HTERT RPE-1 (cell line): ENCODE results near the gene SEMA6A.
"Not testable (repeated sequence)": the region's sequence is repeated elsewhere in the genome, so short reads cannot be mapped to it uniquely, and the experiment has no call there.

Experiments
- in situ Hi-C: fragments of 300-500 bp; cut with MboI; formaldehyde crosslinking; loops from 4 replicates; pipeline ENCODE4 v1.14.3; 2020; ENCODE audit warnings: low sequenced_read_pairs

SEMA6A gene

DNA sequence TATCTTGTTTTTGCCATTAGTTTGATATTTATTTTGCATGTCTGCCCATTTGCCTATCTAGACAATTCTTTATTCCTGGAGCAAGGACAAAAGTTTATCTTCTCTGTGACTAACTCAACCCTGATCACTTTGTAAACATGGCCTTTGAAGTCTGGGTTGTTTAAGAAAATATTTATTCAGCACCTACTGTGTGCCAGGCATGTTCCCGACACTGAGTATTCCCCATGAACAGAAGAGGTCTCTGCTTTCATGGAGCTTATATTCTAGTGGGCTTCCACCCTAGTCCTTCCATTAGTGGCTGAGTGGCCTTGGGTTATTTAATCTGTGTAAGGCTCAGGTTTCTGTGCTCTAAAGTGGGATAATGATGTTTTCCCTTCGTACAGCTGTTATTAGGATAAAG, 49.7 kb downstream of the SEMA6A start:
- in situ Hi-C loops: no loop called here

DNA sequence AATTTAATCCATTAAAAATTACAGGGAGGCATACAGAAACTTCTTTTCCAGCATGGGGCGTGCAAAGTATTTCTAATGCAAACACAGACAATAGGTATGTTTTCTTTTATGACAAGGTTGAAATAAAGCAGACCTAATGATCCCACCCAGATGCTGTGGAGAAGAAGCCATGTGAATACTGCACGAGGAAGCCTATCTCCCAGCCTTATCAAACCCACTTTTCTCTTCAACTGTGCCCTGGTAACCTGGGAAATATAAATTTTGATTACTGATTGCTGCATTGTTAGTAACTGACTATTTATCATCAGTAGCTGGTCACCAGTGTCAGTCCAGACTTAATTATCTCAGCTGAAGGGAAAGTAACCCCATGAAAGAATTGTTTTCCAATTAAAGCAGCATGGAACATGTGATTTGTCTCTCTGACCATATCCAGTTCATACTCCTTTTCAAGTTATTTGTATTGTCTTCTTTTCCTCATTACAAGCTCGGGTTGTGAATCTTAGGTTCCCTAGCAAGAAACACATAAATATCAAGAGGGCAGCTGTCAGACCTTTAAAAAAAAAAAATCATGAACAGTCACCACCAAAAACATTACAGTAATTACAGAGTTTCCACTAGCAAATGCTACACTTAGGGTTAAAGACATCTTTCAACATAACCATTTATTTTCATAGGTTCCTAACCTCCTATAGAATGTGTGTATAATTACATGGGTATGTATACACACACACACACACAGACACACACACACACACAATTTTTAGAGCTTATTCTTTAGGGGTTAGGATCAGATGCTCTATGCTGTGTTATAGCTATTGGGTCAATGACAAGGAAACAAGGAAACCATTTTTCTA, 50.3 kb downstream of the SEMA6A start:
- in situ Hi-C loops: no loop called here

DNA sequence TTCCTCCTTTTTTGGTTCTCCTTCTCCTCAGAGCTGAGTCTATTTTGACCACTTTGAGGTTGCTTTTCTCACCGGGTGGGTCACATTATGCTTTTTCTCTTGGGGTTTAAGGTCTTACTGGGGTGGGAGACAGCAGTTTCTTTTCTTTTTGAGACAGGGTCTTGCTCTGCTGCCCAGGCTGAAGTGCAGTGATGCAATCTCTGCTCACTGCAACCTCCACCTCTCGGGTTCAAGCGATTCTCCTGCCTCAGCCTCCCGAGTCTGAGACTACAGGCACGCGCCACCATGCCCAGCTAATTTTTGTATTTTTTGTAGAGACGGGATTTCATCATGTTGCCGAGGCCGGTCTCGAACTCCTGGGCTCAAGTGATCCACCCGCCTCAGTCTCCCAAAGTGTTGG, 51.4 kb downstream of the SEMA6A start:
- in situ Hi-C loops: not testable (repeated sequence)

DNA sequence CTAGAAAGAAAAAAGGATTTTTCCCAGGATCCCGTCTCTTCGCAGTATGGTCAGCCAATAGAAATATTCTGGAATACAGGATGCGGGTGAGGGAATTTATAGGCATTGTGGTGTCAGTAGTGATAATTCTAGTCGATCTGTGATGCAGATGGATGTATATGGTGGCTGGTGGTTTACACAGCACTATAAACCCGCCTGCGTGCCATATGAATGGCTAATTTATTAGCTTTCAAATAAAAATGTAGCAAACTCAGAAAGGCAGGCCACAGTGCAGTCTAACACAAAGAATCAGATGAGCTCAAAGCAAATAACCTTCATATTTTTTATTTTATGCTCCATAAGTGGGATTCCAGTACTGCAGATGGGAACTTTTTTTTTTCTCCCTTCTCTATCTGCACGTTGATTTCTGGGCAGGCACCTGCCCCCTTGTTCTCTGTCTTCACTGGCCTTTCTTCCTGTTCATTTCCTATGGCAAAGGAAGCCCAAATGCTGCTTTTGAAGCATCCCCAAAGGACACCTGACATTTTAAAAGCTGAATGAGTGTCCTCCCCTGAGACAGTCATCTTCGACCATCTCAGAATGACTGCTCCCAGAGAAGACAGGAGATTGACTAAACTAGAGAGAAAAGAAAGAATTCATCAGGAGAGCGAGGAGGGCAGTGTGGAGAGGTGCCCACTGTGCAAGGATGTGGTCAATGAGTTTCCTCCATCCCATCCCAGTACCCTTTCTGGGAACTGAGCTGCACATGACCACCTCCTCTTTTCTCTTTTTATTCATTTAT, 52.1 kb downstream of the SEMA6A start:
- in situ Hi-C loops: no loop called here

- in situ Hi-C loops: no loop called here
Observed at GRCh38 chr5:116521173-116521872, 53.3 kb downstream of the SEMA6A start.

- in situ Hi-C loops: no loop called here
Observed at GRCh38 chr5:116520771-116521170, 53.9 kb downstream of the SEMA6A start.

- in situ Hi-C loops: no loop called here
Observed at GRCh38 chr5:116518423-116518822, 56.2 kb downstream of the SEMA6A start.

DNA sequence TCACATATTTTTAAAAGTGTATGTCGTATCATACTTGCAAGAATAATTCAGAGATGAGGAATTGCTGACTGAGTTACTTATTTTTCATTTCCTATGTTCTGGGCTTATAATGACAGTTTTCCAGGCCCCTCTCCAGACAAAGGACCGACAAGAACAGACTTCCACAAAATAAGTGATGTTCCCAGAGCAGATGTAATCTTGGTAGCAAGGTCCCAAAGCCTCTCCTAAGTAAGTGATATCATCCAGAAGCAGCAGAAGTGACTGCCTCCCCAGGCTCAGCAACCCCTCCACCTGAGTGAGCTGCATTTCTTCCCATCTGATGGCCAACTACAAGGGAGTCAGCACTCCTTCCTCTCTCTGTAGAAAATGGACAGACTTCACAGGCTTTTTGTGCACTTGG, 57.1 kb downstream of the SEMA6A start:
- in situ Hi-C loops: no loop called here

DNA sequence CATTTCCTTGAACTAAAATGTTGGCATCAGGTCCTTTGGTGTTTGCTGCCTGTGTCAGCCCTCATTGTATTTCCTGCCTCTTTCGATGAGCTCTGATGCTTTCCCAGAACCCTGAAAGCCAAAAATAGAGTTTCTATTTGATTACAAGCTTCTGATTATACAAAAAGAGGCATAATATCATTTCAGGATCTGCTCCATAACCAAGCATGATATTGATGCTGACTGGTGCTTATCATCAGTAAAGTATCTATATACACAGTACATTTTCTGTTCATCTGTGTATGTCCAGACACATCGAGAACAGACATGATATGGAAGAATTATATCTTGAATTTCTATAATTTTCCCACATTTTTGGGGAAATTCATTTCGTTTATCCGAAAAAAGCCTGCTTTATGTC, 58.6 kb downstream of the SEMA6A start:
- in situ Hi-C loops: no loop called here

DNA sequence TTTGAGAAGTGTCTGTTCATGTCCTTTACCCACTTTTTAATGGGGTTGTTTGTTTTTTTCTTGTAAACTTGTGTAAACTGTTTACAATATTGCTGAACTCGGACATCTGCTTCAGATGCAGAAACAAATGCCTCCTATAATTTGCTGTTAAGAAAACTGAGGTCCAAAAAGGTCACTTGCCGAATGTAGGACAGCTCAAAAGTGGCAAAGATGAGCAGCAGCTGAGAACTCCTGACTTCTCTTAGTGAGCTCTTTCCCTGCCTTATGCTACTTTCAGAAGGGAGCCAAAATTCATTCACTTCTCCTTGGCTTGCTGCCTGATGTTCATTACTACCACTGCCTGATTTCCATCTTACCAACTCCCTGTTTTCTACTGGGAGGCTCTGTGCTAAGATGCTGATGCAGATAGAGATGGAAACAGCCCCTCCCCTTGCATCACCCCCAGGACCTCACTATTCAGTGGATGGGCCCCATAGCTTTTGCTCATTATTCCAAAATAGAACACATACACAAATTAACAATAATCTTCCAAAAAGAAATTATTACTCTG, 60.1 kb downstream of the SEMA6A start:
- in situ Hi-C loops: no loop called here

- in situ Hi-C loops: no loop called here
Observed at GRCh38 chr5:116510517-116510916, 64.1 kb downstream of the SEMA6A start.

- in situ Hi-C loops: no loop called here
Observed at GRCh38 chr5:116509483-116510244, 65.0 kb downstream of the SEMA6A start.

GRCh38 chr5:116508835-116509234, 65.8 kb downstream of the SEMA6A start:
- in situ Hi-C loops: no loop called here

DNA sequence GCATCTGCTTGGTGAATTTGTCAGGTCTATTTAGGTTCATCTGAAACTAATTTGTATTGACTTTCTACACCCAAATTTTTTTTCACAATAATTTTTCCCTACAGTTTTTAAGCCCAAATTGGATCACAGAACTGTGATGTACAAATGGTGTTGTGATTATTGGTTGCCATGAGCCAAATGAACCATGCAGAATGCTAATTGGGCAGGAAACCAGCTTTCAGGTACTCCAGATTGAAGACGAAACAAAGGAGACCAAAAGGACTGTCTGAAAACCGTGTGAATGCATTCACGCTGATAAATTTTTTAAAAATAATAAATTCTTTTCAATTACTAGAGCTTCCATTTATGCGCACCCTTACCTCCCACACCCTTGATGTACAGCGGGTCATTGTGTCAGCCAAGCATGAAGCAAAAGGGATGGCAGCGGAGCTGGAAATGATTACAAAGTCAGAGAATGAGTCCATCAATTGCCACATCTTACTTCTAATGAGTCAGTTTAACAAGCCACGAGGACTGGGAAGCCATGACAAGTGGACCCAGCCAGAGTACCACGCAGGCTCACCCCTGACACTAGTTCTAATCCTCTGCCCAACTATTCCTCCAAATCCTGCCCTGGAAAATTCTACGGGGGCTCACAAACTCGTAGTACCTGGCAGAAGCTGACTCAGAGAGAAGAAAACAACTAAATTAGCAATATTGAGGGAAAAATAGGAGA, 66.5 kb downstream of the SEMA6A start:
- in situ Hi-C loops: no loop called here

GRCh38 chr5:116507051-116507537, 67.5 kb downstream of the SEMA6A start:
- in situ Hi-C loops: no loop called here

DNA sequence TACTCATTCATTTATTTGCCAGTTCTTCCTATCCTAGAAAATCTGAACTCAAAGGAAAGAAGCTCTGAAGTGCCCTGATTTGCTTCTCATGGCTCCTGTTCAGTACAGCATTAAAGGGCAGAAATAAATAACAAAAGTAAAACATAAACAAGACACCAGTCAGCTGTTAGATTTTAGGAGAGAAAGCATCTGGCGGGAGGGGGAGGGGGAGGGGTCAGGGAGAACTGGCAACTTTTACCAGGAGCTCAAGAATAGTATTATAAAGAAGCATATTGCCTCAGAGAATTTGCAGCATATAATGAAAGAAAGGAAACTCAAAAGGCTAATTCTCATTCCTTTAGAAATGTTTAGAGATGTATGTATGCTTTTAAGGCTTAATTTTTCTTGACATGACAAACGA, 68.1 kb downstream of the SEMA6A start:
- in situ Hi-C loops: no loop called here

DNA sequence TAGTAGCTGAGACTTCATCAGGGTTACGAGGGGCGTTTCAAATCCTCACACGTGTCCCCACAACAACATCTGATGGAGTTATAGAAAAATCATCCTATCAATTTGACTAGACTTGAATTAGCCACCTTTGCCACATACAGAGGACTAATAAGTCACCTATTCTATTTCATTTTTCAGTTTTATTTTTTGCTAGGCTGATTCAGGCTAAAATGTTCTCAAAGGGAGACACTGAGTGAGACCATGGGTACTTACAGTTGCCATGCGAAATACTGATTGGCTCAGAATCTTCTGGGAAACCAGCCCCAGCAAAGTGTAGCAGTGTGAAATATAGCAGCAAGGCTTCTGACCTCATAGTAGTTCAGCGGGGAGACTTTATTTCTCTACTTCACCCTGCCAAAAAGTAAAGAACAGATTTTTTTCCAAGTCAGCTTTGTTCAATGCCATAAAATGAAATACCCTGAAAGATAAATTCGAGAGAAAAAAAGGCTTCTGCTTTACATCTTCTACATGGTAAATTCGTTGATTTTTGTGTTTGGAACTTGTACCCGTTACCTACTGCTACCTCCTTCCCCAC, 69.9 kb downstream of the SEMA6A start:
- in situ Hi-C loops: no loop called here

- in situ Hi-C loops: no loop called here
Observed at GRCh38 chr5:116502616-116503015, 72.0 kb downstream of the SEMA6A start.

DNA sequence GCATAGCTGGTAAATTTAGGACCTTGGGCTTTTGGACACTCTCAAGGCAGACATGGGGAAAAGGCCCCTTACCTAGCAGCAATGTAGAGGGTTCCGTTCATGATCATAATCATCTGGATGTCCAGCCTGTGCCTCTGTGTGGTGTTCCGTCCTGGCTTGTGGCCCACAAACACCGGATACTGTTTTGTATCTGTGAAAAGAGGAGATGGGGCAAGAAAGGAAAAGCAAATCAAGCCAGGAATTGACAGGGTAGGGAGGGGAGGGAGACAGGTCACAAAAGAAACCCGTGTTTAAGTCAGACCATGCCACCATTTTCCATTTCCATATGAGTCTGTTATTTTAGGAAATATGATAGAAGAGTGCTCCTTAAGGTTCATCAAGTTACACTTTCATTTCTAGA, 72.5 kb downstream of the SEMA6A start:
- in situ Hi-C loops: no loop called here
